Activated T-cell treated with anti-CD3 and anti-CD28 coated beads for 4 hours (primary cell): ENCODE measurements around the gene DNAI7.

ENCODE experiments used
- DNase-seq: peaks from one replicate; pipeline ENCODE4 v3.0.0-alpha.2; 2020

Gene DNAI7

GRCh38 chr12:25099010-25099409 is 96.0 kb downstream of the DNAI7 start:
- no peak for DNase-seq

- DNase-seq: no peak
Observed at GRCh38 chr12:25089738-25090137, 105.2 kb downstream of the DNAI7 start.

- DNase-seq: no peak
Observed at GRCh38 chr12:25087596-25087995, 107.4 kb downstream of the DNAI7 start.

- DNase-seq: no peak
Observed at GRCh38 chr12:25084816-25085215, 110.1 kb downstream of the DNAI7 start.

- no peak for DNase-seq
Observed at GRCh38 chr12:25083211-25083610, 111.7 kb downstream of the DNAI7 start.

GRCh38 chr12:25082628-25083027 is 112.3 kb downstream of the DNAI7 start:
- DNase-seq: no peak

GRCh38 chr12:25079393-25079792 is 115.6 kb downstream of the DNAI7 start:
- DNase-seq: no peak

- no peak for DNase-seq
Observed at GRCh38 chr12:25074954-25075353, 120.0 kb downstream of the DNAI7 start.

- no peak for DNase-seq
Observed at GRCh38 chr12:25074113-25074512, 120.8 kb downstream of the DNAI7 start.

GRCh38 chr12:25072906-25073650 is 121.9 kb downstream of the DNAI7 start:
- no peak for DNase-seq

GRCh38 chr12:25071366-25071765 is 123.6 kb downstream of the DNAI7 start:
- no peak for DNase-seq

GRCh38 chr12:25069224-25069623 is 125.7 kb downstream of the DNAI7 start:
- DNase-seq: no peak

- no peak for DNase-seq
Observed at GRCh38 chr12:25065035-25065434, 129.9 kb downstream of the DNAI7 start.

GRCh38 chr12:25063873-25064628 is 130.9 kb downstream of the DNAI7 start:
- no peak for DNase-seq

GRCh38 chr12:25058658-25059058 is 136.3 kb downstream of the DNAI7 start:
- DNase-seq: no peak
